ENCODE results near the gene RAB30. TPM values are rescaled to one million over a fixed set of nuclear protein-coding genes. Genes with fewer than 3 reads are reported as not detected.

RAB30 gene
- total RNA-seq, 1 experiment from 2014 or later, result 6.2 TPM

DNA sequence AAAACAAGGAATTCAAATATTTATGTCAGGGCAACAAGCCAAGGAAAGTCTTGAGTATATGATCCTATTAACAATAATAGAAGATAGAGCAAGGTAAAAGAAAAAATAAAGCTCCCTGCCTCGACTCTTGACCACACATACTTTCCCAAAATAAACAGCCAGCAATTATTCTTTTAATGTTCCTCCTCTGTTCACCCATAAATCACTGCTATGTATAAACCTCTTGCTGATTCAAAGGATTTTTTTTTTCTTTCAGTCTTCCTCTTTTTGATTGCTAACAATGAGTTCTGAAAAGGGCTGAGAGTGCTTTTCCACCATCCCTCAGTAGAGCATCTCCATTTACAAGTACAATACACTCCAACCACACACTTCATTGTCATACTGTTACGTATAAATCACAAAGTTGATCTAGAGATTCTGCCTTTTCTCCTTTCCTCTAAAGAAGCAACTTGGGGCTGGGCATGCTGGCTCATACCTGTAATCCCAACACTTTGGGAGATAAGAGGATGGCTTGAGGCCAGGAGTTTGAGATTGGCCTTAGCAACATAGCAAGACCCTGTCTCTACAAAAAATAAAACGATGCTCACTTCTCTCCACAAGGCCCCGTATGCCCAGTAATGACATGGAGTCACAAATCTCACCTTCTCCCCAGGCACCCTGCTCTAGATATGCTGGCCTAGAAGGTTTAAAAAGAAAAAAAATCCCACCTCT is 24.0 kb downstream of the RAB30 start (continued):
- TF ChIP-seq, protein P1, sequence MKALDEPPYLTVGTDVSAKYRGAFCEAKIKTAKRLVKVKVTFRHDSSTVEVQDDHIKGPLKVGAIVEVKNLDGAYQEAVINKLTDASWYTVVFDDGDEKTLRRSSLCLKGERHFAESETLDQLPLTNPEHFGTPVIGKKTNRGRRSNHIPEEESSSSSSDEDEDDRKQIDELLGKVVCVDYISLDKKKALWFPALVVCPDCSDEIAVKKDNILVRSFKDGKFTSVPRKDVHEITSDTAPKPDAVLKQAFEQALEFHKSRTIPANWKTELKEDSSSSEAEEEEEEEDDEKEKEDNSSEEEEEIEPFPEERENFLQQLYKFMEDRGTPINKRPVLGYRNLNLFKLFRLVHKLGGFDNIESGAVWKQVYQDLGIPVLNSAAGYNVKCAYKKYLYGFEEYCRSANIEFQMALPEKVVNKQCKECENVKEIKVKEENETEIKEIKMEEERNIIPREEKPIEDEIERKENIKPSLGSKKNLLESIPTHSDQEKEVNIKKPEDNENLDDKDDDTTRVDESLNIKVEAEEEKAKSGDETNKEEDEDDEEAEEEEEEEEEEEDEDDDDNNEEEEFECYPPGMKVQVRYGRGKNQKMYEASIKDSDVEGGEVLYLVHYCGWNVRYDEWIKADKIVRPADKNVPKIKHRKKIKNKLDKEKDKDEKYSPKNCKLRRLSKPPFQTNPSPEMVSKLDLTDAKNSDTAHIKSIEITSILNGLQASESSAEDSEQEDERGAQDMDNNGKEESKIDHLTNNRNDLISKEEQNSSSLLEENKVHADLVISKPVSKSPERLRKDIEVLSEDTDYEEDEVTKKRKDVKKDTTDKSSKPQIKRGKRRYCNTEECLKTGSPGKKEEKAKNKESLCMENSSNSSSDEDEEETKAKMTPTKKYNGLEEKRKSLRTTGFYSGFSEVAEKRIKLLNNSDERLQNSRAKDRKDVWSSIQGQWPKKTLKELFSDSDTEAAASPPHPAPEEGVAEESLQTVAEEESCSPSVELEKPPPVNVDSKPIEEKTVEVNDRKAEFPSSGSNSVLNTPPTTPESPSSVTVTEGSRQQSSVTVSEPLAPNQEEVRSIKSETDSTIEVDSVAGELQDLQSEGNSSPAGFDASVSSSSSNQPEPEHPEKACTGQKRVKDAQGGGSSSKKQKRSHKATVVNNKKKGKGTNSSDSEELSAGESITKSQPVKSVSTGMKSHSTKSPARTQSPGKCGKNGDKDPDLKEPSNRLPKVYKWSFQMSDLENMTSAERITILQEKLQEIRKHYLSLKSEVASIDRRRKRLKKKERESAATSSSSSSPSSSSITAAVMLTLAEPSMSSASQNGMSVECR (CRISPR knock-in tag; IDR thresholded peaks at IDR 0.05; ENCODE audit: borderline replicate concordance), result no peak
- TF ChIP-seq E2F5 (CRISPR knock-in tag; IDR thresholded peaks at IDR 0.05), result no peak
- no peak for TF ChIP-seq HMGA2 (CRISPR knock-in tag; IDR thresholded peaks at IDR 0.05)
- TF ChIP-seq ZMAT4 (CRISPR knock-in tag; IDR thresholded peaks at IDR 0.05), result no peak
- TF ChIP-seq CREM (CRISPR knock-in tag; IDR thresholded peaks at IDR 0.05), result no peak
- TF ChIP-seq ATF2 (CRISPR knock-in tag; IDR thresholded peaks at IDR 0.05; ENCODE audit: borderline replicate concordance, low read depth), result no peak
- TF ChIP-seq ZNF281 (CRISPR knock-in tag; IDR thresholded peaks at IDR 0.05), result no peak
- TF ChIP-seq, protein P2, sequence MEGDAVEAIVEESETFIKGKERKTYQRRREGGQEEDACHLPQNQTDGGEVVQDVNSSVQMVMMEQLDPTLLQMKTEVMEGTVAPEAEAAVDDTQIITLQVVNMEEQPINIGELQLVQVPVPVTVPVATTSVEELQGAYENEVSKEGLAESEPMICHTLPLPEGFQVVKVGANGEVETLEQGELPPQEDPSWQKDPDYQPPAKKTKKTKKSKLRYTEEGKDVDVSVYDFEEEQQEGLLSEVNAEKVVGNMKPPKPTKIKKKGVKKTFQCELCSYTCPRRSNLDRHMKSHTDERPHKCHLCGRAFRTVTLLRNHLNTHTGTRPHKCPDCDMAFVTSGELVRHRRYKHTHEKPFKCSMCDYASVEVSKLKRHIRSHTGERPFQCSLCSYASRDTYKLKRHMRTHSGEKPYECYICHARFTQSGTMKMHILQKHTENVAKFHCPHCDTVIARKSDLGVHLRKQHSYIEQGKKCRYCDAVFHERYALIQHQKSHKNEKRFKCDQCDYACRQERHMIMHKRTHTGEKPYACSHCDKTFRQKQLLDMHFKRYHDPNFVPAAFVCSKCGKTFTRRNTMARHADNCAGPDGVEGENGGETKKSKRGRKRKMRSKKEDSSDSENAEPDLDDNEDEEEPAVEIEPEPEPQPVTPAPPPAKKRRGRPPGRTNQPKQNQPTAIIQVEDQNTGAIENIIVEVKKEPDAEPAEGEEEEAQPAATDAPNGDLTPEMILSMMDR (IDR thresholded peaks at IDR 0.05), result no peak
- TF ChIP-seq ZNF396 (CRISPR knock-in tag; IDR thresholded peaks at IDR 0.05; ENCODE audit: borderline replicate concordance), result no peak
- no peak for TF ChIP-seq ETV6 (CRISPR knock-in tag; IDR thresholded peaks at IDR 0.05)
- TF ChIP-seq SOX15 (CRISPR knock-in tag; IDR thresholded peaks at IDR 0.05), result no peak
- no peak for TF ChIP-seq ZNF423 (CRISPR knock-in tag; IDR thresholded peaks at IDR 0.05)

- POLR2A ChIA-PET, result no interaction called here
- no peak overlapping the region for H3K27ac Mint-ChIP-seq
- DNase-seq (ENCODE audit: low spot score), result no peak
Observed at GRCh38 chr11:83046621-83047172, 25.0 kb downstream of the RAB30 start.

More at GRCh38 chr11:83046621-83047172, 25.0 kb downstream of the RAB30 start:
- CTCF ChIA-PET, result interaction anchor here (2.0 kb wide), 1 partner anchor 179 kb away, joined by 6 read pairs; no protein-coding TSS in a partner anchor
- no peak for ATAC-seq
- peaks cover 21% of the 10 kb centered on the region for H3K4me1 Mint-ChIP-seq
- H3K9me3 Mint-ChIP-seq, result peaks cover 5% of the 10 kb centered on the region; the same call in 1 of the 2 replicates
- H3K36me3 Mint-ChIP-seq, result no peaks in the 10 kb centered on the region
- no peaks in the 10 kb centered on the region; the same call in 1 of the 2 replicates for H3K27me3 Mint-ChIP-seq (ENCODE audit: low read depth)
- no peak overlapping the region for H3K4me3 Mint-ChIP-seq
- TF ChIP-seq RELA (CRISPR knock-in tag; IDR thresholded peaks at IDR 0.05; ENCODE audit: borderline replicate concordance) (no peak), JAZF1 (CRISPR knock-in tag; IDR thresholded peaks at IDR 0.05) (no peak)

Measured in WTC11 (cell line).